Dermis blood vessel endothelial cell (primary cell): ENCODE results near the gene KAT7. TPM values are rescaled to one million over a fixed set of nuclear protein-coding genes. Genes with fewer than 3 reads are reported as not detected.

Experiments used
- DNase-seq: peaks from one replicate; pipeline ENCODE4 v3.0.0; 2010
- total RNA-seq: library from RNA; depleted of rRNA; stranded (reverse); fragments of >200 nt; gene quantifications from 2 replicates; pipeline ENCODE4 v1.2.3, GENCODE V29; 2014

KAT7 gene
- total RNA-seq, 1 donor from 2014 or later, result 88.0 TPM

DNA sequence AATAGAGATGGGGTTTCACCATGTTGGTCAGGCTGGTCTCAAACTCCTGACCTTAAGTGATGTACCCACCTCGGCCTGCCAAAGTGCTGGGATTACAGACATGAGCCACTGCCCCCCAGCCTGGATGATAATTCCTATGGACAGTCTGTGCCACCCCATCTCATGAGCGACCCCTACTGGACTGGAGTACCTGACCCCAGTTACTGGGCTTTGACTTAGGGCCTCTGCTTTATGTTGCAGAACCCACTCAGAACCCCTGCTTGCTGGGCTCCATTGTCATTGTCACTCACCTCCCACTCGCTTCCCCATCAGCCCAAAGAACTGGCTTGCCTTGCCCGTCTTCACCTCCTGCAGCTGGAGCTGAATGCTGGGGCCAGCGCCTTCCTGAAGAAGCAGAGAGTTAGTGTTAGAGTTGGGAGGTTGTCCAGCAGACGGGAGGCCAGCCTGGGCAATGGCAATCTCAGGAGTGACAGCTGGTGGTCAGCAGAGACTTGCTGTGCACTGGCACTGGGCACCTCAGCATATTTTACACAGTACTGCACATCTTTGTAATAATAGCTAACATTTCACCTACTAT lies 55.4 kb downstream of the KAT7 start:
- peak; percentile 77 for DNase-seq

GRCh38 chr17:49845321-49845720 lies 56.8 kb downstream of the KAT7 start:
- DNase-seq, result no peak

DNA sequence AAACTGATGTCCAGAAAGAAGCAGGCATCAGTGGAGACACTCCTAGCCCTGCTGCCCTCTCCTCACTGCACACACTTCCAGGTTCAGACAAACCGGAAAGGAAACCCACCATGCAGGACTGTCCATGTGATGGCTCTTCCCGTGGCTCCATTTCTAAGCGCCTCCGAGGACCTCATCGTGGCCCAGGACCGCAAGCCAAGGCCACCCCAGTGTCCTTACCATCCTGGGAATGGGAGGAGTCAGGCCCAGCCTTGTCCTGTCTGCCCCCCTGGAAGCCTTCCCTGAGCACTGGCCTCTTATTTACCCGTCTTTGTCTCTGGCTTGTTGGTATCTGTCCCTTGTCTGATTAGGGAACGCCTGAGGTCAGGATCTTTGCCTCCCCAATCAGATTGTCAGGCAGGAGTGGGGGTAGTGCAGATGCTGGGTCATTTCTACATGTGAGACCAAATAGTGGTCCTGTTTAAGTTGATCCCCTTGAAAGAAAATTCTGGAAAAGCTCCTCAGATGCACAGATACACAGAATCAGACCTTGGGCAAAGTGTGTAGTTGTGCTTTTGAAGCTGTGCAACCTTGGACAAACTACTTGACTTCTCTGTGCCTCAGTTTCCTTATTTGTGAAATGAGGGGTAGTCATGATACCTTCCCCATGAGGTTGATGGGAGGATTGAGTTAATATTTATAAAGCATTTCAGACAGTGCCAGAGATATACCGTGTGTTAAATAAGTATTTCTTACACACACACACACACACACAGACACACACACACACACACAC lies 58.6 kb downstream of the KAT7 start:
- DNase-seq, result no peak

DNA sequence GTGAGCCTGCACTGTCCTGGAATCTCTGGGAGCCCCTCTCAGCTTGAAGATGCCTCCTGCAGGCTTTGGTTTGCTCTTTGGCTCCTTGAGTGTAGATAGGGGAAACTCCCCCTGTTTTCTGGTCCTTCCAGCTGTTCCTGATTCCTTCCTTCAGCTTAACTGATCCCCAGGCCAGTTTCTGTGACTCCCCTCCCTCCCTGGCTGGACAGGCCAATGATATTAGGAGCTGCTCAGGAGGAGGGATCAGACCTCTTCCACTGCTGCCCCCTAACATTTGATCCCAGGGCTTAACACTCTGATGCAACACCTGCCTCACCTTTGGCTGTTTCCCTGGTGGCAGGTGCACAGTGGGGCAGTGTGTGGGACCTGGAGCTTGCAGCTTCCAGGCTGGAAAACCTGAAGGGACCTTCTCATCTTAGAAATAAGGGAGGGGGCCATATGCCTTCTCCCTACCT lies 59.6 kb downstream of the KAT7 start, which contains the start of gene TAC4:
TSS of gene TAC4 (minus strand) at position 51 of the 455 bp plus-strand sequence. CDS start 52 bp downstream, outside the sequence.
- no peak for DNase-seq

DNA sequence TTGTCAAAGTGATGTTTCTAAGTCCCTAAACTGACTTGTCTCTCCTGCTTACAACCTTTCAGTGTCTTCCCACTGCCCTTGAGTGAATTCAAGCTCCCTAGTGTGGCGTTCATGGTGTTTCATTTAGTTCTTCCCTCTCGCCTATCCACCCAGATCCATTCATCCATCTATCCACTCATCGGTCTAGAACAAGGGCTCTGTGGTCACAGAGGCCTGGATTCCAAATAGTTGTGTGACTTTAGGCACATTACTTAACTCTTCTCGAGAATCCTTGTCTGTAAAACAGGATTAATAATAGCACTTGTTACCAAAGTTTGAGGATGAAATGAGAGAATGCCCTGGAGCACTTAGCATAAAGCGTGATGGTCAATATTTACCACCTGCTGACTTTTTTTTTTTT lies 60.3 kb downstream of the KAT7 start:
- DNase-seq, result no peak

- DNase-seq, result no peak
Measured at GRCh38 chr17:49850218-49850610, 61.7 kb downstream of the KAT7 start.

DNA sequence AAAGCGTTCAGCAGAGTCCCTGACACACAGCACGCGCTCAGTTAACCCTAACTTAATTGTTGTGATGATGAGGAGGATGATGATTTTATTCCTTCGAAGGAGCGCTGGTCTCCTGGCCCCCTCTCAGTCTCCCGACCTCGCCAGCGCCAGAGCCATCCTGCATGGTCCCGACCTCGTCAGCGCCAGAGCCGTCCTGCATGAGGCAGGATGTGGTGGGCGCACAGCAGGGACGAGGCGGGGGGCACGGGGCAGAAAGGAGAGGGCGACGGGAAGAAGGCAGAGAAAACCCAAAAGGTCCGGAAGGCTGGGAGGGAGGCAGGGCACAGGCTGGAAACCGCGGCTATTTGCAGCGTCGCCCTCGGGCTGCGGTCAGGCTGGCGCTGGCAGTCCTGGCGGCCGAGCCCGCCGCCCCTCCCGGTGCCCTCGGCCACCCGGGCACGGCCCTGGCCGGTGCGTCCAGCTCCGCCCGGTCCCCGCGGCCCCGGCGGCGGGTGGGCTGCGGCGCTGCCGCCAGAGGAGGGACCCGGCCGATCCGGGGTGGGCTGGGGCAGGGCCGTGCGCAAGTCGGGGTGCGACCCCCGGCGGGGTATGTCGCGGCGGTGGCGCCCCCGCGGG lies 62.4 kb downstream of the KAT7 start:
- DNase-seq, result peak; percentile 29

DNA sequence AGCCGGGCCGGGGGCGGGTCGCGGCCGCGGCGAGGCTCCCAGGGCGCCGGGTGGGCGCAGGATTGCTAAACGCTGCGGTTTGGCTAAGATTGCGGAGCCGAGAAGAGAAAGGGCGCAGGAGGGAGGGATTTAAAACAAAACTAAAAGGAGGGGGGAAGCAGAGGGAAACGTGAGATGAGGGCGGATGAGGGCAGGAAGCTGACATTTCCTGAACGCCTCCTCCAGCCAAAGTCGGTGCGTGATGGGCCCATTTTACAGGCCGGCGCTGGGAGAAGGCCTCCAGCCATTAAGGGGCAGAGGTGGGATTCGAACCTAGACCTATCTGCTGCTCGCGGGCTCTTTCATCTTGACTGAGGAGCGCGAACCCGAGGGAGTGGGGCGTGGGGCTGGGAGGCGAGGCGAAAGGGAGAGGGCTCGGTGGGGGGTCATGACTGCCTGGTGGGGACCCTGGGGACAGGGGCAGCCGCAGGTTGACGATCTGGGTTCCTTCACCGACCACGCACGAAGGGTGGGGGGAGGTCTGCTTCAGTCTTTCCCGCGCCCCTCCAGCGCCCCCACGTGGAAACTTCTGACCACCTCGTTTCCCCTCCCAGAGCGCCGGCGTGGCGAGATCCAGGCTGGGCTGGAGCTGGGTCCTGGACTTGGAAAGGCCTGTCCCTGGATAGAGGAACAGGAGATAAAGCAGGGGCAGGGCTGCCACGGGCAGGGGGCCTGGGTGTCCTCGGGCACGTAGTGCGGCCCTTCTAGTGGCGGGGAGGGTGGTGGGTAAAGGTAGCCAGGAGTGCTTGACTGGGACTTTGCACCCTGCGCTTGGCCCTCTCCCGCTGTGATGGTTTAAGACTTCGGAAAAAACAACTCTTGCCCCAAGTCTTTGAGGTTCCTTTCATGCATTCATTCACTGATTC lies 63.2 kb downstream of the KAT7 start:
- DNase-seq, result peak; percentile 84

- DNase-seq, result no peak
Measured at GRCh38 chr17:49853470-49854015, 65.1 kb downstream of the KAT7 start.

GRCh38 chr17:49854126-49854525 lies 65.6 kb downstream of the KAT7 start:
- no peak for DNase-seq

DNA sequence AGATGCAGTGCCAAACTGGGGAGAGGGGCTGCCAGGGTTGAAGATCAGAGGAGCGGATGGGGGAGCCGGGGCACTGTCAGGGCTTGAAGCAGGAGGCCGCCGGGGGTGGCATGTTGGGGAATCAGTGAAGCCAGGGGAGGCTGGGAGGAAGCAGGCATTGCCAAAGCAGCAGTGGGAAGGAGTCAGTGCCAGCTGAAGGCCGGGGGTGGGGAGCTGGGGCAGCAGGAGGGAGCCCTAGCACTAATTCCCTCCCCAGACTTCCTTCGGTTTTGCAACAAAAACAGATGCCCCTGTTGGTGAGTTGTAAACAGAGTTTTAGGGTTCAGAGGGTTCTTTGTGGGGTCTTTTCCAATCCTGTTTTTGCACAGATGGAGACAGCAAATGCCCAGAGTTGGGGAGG lies 70.3 kb downstream of the KAT7 start:
- no peak for DNase-seq

DNA sequence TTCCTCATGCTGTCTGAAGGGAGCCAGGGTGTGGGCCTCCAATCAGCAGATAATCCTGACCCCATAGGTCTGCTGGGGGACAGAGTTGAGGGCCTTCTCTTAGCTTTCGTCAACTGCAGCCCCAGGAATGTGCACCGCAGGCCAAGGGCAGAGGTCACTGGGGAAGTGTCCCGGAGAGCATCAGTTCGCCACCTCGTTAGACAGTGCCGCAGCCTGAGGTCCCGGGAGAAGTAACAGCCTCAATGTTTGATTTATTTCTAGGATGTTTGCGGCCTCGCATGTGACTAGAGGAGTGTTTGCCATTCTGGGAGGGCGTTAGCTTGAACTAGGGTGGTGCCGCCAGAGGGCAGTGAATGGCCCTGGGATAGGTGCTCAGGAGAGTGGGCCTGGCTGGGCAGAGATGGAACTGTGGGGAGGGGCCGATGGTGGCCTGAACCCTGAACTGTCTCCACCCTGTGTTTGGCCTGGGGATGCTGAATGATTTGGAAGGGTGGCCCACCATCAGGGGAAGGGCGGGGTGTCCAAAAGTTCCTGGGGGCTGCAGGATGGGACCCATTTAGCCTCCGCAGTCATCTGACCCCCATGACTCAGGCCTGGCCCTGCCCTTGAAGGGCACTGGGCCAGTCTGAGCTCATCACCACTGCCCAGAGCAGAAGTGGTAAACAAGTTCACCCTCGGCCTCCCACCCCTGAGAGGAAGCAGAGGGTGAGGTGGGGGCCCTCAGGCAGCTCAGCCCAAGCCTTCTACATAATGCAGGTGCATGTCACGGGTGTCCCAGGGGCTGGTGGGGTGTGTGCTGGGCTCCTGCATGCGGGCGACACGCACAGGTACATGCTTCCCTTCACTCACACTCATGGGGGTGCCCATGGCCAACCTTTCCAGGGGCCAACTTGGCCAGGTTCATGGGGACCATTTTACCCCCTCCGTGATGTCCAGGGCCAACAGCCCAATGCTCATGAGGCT lies 71.8 kb downstream of the KAT7 start:
- DNase-seq, result no peak

DNA sequence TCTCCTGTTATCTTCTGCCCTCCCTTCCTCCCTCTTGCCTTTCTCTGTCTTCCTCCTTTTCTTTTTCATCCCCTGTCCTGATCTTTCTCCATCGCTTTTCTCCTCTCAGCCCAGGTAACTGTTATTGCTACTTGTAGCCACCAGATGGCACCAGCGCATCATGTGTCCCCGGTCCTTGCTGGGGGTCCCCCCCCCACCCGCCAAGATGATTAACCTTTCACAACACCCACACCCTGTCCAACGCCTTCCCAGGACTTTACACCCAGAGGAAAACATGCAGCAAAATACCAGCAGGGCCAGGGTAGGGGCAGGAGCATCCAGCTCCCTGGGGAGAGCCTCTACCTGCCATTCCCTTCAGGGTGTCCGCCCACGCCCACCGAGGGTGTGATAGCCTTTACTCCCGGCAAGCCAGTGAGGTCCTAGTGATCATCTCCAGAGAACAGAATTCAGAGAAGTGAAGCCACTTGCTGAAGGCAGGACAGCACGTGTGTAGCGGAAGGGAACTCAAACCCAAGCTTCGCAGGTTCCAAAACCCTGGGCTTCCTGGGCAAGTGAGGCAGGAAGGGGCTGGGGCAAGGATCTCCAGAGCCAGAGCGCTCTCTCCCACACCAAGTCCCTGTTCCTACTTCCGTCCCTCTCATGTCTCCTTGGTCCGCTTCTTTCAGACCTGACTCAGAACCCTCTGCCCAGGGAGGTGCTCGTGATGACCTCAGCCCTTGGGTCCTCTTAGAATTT lies 72.8 kb downstream of the KAT7 start:
- DNase-seq, result peak; percentile 62

DNA sequence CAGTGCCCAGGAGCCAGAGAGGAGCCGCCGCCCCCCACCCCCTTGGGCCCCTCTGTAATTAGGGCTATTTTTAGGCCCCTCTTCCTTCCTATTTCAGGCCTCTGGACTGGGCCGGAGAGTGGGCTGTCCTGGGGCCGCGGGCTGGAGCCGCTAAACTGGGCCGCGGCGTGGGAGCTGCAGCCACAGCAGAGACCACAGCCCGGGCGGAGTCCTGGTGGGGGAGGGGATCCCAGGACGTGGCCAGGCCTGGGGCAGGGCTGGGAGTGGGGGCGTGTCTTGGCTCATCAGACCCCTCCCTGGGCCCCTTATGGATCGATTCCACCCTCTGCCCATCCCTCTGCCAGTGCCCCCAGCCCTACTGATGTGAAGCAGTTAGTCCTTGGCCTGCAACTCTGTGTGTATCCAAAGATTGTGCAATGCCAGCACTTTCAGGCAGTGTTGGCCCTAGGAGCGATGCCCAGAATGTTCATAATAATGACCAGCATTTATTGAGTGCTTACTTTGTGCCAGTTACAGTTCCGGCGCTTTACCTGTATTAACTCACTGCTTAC lies 74.4 kb downstream of the KAT7 start:
- no peak for DNase-seq

- DNase-seq, result no peak
Measured at GRCh38 chr17:49866019-49866380, 77.5 kb downstream of the KAT7 start.

GRCh38 chr17:49866882-49867413 lies 78.5 kb downstream of the KAT7 start:
- no peak for DNase-seq

GRCh38 chr17:49869038-49869374 lies 80.5 kb downstream of the KAT7 start:
- no peak for DNase-seq

- no peak for DNase-seq
Measured at GRCh38 chr17:49870298-49870697, 81.8 kb downstream of the KAT7 start.

DNA sequence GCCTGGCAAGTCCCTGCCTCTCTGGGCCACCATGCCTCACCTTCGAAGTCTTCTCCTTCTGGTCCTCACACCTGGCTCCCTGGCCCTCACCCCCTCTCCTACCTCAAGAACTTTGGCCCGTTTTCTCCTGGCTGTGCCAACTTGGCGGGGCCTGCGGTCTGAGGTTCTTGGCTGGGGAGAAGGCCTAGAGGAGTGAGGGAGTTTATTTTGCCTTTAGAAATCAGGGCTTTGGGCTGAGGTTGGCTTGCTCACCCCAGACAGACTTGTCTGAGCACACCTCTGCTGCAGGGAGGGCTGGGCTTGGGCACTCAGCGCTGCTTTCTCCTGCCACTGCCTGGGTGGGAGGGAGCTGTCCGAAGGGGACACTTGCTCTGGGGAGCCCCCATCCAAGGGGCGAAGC lies 82.7 kb downstream of the KAT7 start:
- DNase-seq, result no peak

DNA sequence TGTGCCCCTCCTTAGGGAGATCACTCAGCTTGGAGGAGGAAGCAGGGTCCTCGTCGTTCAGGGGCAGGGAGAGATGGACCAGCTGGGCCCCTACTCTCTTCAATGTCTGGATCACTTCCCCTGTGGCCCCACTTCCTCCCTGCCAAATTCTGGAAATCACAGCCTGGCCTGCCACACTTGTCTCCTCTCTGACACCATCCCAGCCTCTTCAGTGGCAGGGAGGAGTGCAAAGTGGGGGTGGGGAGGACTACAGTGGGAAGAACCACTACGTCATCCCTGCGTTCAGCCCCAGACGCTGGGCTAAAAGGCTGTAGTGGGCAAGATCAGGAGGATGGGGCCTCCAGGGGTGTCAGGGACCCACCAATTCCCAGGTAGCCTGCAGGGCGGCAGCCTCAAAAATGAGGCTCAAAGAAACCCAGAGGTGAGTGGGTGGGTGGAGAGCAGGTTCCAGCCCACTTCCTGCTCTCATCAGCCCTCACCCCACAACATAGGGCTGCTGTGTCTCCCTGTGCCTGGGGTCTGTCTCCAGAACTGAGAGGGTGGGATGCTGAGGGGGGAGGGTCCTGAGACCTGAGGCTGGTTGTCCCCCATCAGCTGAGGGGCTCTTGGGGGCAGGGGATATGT lies 84.4 kb downstream of the KAT7 start:
- no peak for DNase-seq
